Smooth muscle cell (in vitro differentiated cells): ENCODE measurements around the gene LIPF. TPM values are rescaled to one million over a fixed set of nuclear protein-coding genes. Genes with fewer than 3 reads are reported as not detected.

ENCODE experiments used
- DNase-seq: peaks from one replicate; lab custom pipeline; 2025; ENCODE audit not compliant: unreplicated experiment; lab: John Stamatoyannopoulos, UW
- H2AFZ ChIP-seq: fragments of 200-600 bp; sonication (generic); 2 replicates; pipeline ENCODE4 v1.6.0; 2016; ENCODE audit warnings: antibody characterized with exemption, low read depth, mild to moderate bottlenecking
- H3F3A ChIP-seq: fragments of 200-600 bp; sonication (generic); 2 replicates; pipeline ENCODE4 v1.6.0; 2017; ENCODE audit warnings: antibody characterized with exemption, low read depth
- H3K27ac ChIP-seq: fragments of 200-600 bp; sonication (generic); 2 replicates; pipeline ENCODE4 v1.5.1; 2016; ENCODE audit warnings: low read depth, mild to moderate bottlenecking
- H3K27me3 ChIP-seq: fragments of 200-600 bp; sonication (generic); 2 replicates; pipeline ENCODE4 v1.6.1; 2016; ENCODE audit warnings: low read depth, mild to moderate bottlenecking
- H3K36me3 ChIP-seq: fragments of 200-600 bp; sonication (generic); 2 replicates; pipeline ENCODE4 v1.5.1; 2016; ENCODE audit warnings: low read depth
- H3K4me1 ChIP-seq: fragments of 200-600 bp; sonication (generic); 2 replicates; pipeline ENCODE4 v1.5.1; 2016; ENCODE audit warnings: low read depth
- H3K4me2 ChIP-seq: fragments of 200-600 bp; sonication (generic); 2 replicates; pipeline ENCODE4 v1.6.0; 2016; ENCODE audit warnings: mild to moderate bottlenecking
- H3K4me3 ChIP-seq: fragments of 200-600 bp; sonication (generic); 2 replicates; pipeline ENCODE4 v1.5.1; 2016; ENCODE audit warnings: mild to moderate bottlenecking
- H3K79me2 ChIP-seq: fragments of 200-600 bp; sonication (generic); 2 replicates; pipeline ENCODE4 v1.6.0; 2016; ENCODE audit warnings: low read depth, mild to moderate bottlenecking
- H3K9ac ChIP-seq: fragments of 200-600 bp; sonication (generic); 2 replicates; pipeline ENCODE4 v1.6.0; 2016; ENCODE audit warnings: low read depth
- H3K9me3 ChIP-seq: fragments of 200-600 bp; sonication (generic); replicated peaks from 2 replicates; pipeline ENCODE4 v1.5.1; 2016; ENCODE audit warnings: low read depth
- H4K20me1 ChIP-seq: fragments of 200-600 bp; sonication (generic); 2 replicates; pipeline ENCODE4 v1.6.0; 2016; ENCODE audit warnings: low read depth
- WGBS: methylation state at CpG from one replicate; pipeline ENCODE4 v1.1.7; 2016; ENCODE audit warnings: low lambda C conversion rate; 5-methylcytosine and 5-hydroxymethylcytosine counted together
- polyA plus RNA-seq: library from polyadenylated mRNA; unstranded; fragments of >200 nt; fragmentation: Nextera tagmentation; extraction: Ambion mirVana; gene quantifications from 2 replicates; pipeline ENCODE4 v1.2.1, GENCODE V29; 2016
- total RNA-seq: library from RNA; depleted of rRNA; stranded (reverse); fragments of >200 nt; gene quantifications from 2 replicates; pipeline ENCODE4 v1.2.3, GENCODE V29; 2014
- TF ChIP-seq, protein P1 (sequence below): fragments of 200-600 bp; sonication (generic); IDR thresholded peaks from 2 replicates; pipeline ENCODE4 v1.5.1; 2017; ENCODE audit warnings: borderline replicate concordance, mild to moderate bottlenecking, antibody characterized with exemption; ENCODE audit not compliant: insufficient read depth, poor library complexity, severe bottlenecking

The LIPF gene
- total and polyA plus RNA-seq, 2 experiments from 2014 or later = not detected

DNA sequence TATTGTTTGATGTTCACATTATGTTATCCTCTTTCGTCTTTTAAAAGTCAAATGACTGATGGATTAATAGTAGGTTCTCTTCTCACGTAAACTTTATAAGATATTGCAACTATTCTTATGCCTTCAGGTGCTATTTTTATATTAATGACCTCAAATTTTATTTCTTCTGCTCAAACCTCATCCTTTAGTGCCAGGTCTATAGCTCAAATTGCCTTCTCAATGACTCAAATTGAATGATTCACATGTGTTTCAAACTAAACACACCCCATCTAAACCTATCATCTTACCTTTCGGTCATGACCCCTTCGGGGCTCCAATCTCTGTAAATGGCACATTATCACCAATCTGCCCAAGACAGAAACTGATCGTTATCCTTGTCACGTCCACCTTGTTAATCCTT lies 22.0 kb upstream of the LIPF start:
- no peak overlapping the region for H3K27ac ChIP-seq
- DNase-seq = no peak
- H3K27me3 ChIP-seq = peaks cover 15% of the 10 kb centered on the region
- no peak overlapping the region for H3K9ac ChIP-seq
- H2AFZ ChIP-seq = no peak overlapping the region
- H3K4me2 ChIP-seq = no peak overlapping the region
- no peak overlapping the region for H3K4me3 ChIP-seq
- 84% methylated on average over 6 of the region's 6 CpGs for WGBS
- no peaks in the 10 kb centered on the region for H3K9me3 ChIP-seq
- no peaks in the 10 kb centered on the region for H3K4me1 ChIP-seq
- no peaks in the 10 kb centered on the region for H3F3A ChIP-seq
- TF ChIP-seq, protein P1, sequence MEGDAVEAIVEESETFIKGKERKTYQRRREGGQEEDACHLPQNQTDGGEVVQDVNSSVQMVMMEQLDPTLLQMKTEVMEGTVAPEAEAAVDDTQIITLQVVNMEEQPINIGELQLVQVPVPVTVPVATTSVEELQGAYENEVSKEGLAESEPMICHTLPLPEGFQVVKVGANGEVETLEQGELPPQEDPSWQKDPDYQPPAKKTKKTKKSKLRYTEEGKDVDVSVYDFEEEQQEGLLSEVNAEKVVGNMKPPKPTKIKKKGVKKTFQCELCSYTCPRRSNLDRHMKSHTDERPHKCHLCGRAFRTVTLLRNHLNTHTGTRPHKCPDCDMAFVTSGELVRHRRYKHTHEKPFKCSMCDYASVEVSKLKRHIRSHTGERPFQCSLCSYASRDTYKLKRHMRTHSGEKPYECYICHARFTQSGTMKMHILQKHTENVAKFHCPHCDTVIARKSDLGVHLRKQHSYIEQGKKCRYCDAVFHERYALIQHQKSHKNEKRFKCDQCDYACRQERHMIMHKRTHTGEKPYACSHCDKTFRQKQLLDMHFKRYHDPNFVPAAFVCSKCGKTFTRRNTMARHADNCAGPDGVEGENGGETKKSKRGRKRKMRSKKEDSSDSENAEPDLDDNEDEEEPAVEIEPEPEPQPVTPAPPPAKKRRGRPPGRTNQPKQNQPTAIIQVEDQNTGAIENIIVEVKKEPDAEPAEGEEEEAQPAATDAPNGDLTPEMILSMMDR = no peak
- no peaks in the 10 kb centered on the region for H3K36me3 ChIP-seq
- no peaks in the 10 kb centered on the region for H4K20me1 ChIP-seq
- H3K79me2 ChIP-seq = no peaks in the 10 kb centered on the region

DNA sequence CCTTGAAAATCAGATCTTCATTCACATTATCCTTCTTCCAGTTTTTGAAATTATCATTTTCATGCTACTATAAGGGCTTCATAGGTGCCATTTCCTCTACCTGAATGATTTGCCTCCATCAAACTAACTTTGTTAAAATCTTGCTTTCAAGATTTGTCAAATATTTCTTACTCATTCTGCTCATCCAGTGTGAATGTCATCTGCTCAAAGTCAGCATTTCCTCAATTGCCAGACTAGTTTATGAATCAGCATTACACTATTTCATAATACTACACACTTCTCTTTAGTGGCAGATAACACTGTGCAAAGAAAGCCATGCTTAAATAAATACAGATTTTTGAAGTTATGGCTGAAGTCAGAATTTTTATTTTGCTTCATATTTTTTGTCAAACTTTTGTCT lies 21.3 kb upstream of the LIPF start:
- H3F3A ChIP-seq = no peaks in the 10 kb centered on the region
- H2AFZ ChIP-seq = no peak overlapping the region
- TF ChIP-seq, protein P1 = no peak
- H3K4me1 ChIP-seq = no peaks in the 10 kb centered on the region
- H3K9me3 ChIP-seq = no peaks in the 10 kb centered on the region
- H4K20me1 ChIP-seq = no peaks in the 10 kb centered on the region
- H3K4me3 ChIP-seq = no peak overlapping the region
- no peak overlapping the region for H3K27ac ChIP-seq
- H3K4me2 ChIP-seq = no peak overlapping the region
- no peak overlapping the region for H3K9ac ChIP-seq
- H3K79me2 ChIP-seq = no peaks in the 10 kb centered on the region
- H3K36me3 ChIP-seq = no peaks in the 10 kb centered on the region
- DNase-seq = no peak
- H3K27me3 ChIP-seq = peaks cover 15% of the 10 kb centered on the region

DNA sequence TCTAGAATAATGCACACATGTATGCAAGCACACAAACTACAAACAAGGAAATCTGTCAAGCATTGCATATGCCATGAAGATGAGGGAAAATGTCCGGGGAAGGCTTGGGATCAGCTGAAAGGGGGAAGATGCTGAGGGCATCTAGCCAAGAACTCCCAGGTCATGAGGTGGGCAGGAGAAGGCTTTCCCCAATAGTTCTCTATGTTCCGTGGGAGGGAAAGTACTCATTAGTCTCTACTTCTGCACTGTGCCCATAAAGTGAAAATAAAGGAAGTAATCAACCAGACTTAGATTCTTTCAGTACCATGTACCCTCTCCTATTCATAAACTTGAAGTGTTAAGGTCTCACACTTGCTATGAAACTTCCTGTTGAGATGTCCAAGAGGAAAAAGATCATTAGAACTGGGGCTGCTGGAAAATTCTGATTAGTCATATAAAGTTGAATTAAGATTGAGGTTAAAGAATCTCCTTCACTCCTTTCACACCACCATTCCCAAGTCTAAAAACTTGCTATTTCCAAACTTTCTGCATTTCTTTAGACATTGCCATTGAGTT lies 17.1 kb upstream of the LIPF start:
- WGBS = 89% methylated on average over 2 of the region's 2 CpGs
- no peaks in the 10 kb centered on the region for H4K20me1 ChIP-seq
- no peak for DNase-seq
- TF ChIP-seq, protein P1 = no peak
- H3F3A ChIP-seq = no peaks in the 10 kb centered on the region
- no peaks in the 10 kb centered on the region for H3K4me1 ChIP-seq
- no peak overlapping the region for H2AFZ ChIP-seq
- peaks cover 15% of the 10 kb centered on the region for H3K27me3 ChIP-seq
- H3K4me3 ChIP-seq = no peak overlapping the region
- H3K79me2 ChIP-seq = no peaks in the 10 kb centered on the region
- no peaks in the 10 kb centered on the region for H3K36me3 ChIP-seq
- no peaks in the 10 kb centered on the region for H3K9me3 ChIP-seq
- no peak overlapping the region for H3K9ac ChIP-seq
- H3K4me2 ChIP-seq = no peak overlapping the region
- no peak overlapping the region for H3K27ac ChIP-seq

DNA sequence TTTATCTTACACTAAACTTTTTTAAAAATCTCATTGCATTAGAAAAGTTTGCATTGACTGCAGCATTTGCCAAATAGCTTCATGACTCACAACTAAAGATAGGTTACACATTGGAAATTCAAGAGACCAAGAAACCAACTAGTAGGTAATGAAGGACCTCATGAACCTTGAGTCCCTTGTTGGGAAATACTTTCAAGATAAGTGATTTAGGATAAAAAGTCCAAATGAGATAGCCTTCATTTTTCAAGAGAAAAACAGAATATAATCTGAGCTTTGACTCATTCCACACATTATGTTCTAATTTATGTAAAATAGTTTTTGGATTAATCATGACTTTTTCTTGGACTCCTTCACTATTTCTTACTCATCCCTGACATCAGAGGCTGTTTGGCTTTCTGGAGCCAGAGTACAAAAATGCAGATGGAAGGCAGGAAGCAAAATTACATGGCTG lies 13.1 kb upstream of the LIPF start:
- H3K27ac ChIP-seq = peak overlapping the region; percentile 75
- no peak overlapping the region for H3K9ac ChIP-seq
- H3K4me1 ChIP-seq = no peaks in the 10 kb centered on the region

More for the DNA sequence above, 13.1 kb upstream of the LIPF start:
- TF ChIP-seq, protein P1 = no peak
- Histone ChIP-seq H3F3A (no peaks in the 10 kb centered on the region), H3K9me3 (no peaks in the 10 kb centered on the region), H3K4me3 (no peak overlapping the region), H3K79me2 (no peaks in the 10 kb centered on the region), H3K4me2 (peak overlapping the region; percentile 36), H3K36me3 (no peaks in the 10 kb centered on the region), H3K27me3 (peaks cover 8% of the 10 kb centered on the region), H4K20me1 (no peaks in the 10 kb centered on the region), H2AFZ (no peak overlapping the region)
- no peak for DNase-seq
